GM12878 (cell line): ENCODE results near the gene PPOX. TPM values are rescaled to one million over a fixed set of nuclear protein-coding genes. Genes with fewer than 3 reads are reported as not detected.

ENCODE experiments used
- HCFC1 ChIP-seq: fragments of 150-350 bp; IDR thresholded peaks from 2 replicates; pipeline ENCODE4 v1.6.1; 2014; ENCODE audit warnings: low read length
- PBX3 ChIP-seq: IDR thresholded peaks from 2 replicates; pipeline ENCODE4 v1.6.1; 2011; ENCODE audit warnings: mild to moderate bottlenecking, low read depth, low read length, moderate library complexity; ENCODE audit not compliant: insufficient replicate concordance
- POLR2A ChIP-seq: IDR thresholded peaks from 2 replicates; pipeline ENCODE4 v1.6.1; 2011; ENCODE audit warnings: low read depth, mild to moderate bottlenecking, low read length
- RB1 ChIP-seq: fragments of 450-650 bp; formaldehyde crosslinking; IDR thresholded peaks from 2 replicates; pipeline ENCODE4 v1.6.1; 2017; ENCODE audit warnings: mild to moderate bottlenecking, borderline replicate concordance
- SIN3A ChIP-seq: IDR thresholded peaks from 2 replicates; pipeline ENCODE4 v1.6.1; 2012; ENCODE audit warnings: low read depth, low read length, improper control_type of control experiment
- SMC3 ChIP-seq: IDR thresholded peaks from 2 replicates; pipeline ENCODE4 v1.6.1; 2011; ENCODE audit warnings: low read length, improper control_type of control experiment, borderline replicate concordance
- SPI1 ChIP-seq: IDR thresholded peaks from 2 replicates; pipeline ENCODE4 v1.6.1; 2011; ENCODE audit warnings: low read depth, mild to moderate bottlenecking, low read length, moderate library complexity, borderline replicate concordance; ENCODE audit not compliant: insufficient read depth
- SRF ChIP-seq, 2 experiments: IDR thresholded peaks; 2 replicates each; pipeline ENCODE4 v1.6.1; 2011; ENCODE audit warnings: low read depth in 2 of 2, low read length in 2 of 2, mild to moderate bottlenecking in 1 of 2, moderate library complexity in 1 of 2
- YY1 ChIP-seq: IDR thresholded peaks from 2 replicates; pipeline ENCODE4 v1.6.1; 2011; ENCODE audit warnings: low read depth, mild to moderate bottlenecking, low read length
- ZBED1 ChIP-seq: IDR thresholded peaks from 2 replicates; pipeline ENCODE4 v1.6.1; 2016; ENCODE audit warnings: borderline replicate concordance
- ZBTB4 ChIP-seq: fragments of 450-650 bp; formaldehyde crosslinking; IDR thresholded peaks from 2 replicates; pipeline ENCODE4 v1.4.0; 2022; ENCODE audit warnings: mild to moderate bottlenecking, moderate library complexity
- ZBTB40 ChIP-seq: fragments of 450-650 bp; IDR thresholded peaks from 2 replicates; pipeline ENCODE4 v1.6.1; 2016; ENCODE audit warnings: mild to moderate bottlenecking, moderate library complexity, borderline replicate concordance
- ZNF384 ChIP-seq: IDR thresholded peaks from 2 replicates; pipeline ENCODE4 v1.6.1; 2012; ENCODE audit warnings: low read depth, mild to moderate bottlenecking, low read length, improper control_type of control experiment, borderline replicate concordance
- polyA plus RNA-seq, 11 experiments: library from polyadenylated mRNA; depleted of rRNA in 4 of 11; unstranded in 6 of 11; stranded (reverse) in 5 of 11; fragments of >200 nt; fragmentation: Nextera tagmentation in 4 of 11; fragmentation: Illumina TruSeq in 1 of 11; extraction: Ambion mirVana in 4 of 11; extraction: Trizol in 1 of 11; gene quantifications; 1 replicate in 1 of 11; 2 replicates in 10 of 11; pipeline versions ENCODE4 v1.2.1 to v1.2.3, GENCODE V29; 2011 to 2016; ENCODE audit warnings: inconsistent platforms in 2 of 11, missing spikeins in 2 of 11, low read depth in 1 of 11
- total RNA-seq, 4 experiments: library from RNA; depleted of rRNA in 3 of 4; stranded (reverse); fragments of >200 nt in 3 of 4; fragmentation: Illumina TruSeq in 1 of 4; extraction: Trizol in 1 of 4; gene quantifications; 2 replicates each; pipeline versions ENCODE4 v1.2.1 to v1.2.3, GENCODE V29; 2013 to 2021
- TF ChIP-seq, protein P1 (sequence below): fragments of 450-650 bp; conservative IDR thresholded peaks from 2 replicates; pipeline ENCODE4 v1.6.1; 2017; ENCODE audit warnings: mild to moderate bottlenecking, moderate library complexity

The PPOX gene
- total and polyA plus RNA-seq, 10 of the 15 experiments (the other 5 are each of a cell fraction or from before 2014, with no cell fraction given), result 8.9 to 31.5 (median 20.3) TPM

DNA sequence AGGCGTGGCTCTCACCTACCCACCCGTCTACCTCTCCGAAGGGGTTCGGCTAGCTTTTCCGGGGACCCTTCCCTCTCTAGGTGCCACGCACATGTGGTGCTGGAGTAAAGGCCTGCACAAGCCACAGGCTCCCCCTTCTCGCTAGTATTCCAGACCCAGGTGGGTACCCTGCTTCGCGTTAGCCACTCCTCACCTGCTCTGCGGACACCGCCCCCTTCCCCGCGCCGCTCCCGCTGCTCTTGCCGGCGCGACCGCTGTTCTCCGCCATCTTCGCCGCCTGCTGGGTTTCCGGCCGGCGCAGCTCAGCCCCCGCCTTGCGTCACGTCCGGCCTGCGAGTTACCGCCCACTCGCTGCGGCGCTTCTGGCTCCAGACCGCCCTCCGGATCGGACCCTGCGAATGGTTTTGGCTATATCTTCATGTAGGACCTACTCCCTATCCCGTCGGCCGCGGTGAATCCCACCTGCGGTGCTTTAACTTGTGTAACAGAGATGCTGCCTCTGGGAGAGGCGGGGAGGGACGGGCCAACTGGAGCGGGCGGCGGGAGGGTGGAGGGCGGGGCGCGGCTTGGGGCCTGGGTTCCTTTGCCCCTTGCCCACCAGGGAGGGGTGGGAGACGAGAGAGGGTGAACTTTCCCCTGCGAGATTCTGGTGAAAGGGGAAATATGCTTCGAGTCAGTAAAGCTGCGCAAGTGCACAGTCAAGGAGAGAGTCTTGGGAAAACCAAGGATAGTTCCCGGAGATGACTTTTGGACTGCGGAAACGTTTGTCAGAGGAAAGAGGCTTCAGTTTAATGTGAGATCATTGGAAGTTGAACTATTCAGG lies 48.3 kb upstream of the PPOX start, which contains the start of the genes NIT1 and PFDN2 (continued):
- peak; percentile 50; the same call in 1 of the 2 replicates for TF ChIP-seq RB1
- peak; percentile 44; the same call in 1 of the 2 replicates for TF ChIP-seq HCFC1
- TF ChIP-seq SIN3A, result peak; percentile 75; the same call in 1 of the 2 replicates
- TF ChIP-seq ZBTB4 (CRISPR knock-in tag), result no peak
- TF ChIP-seq ZBTB40, result peak; percentile 86
- TF ChIP-seq YY1, result peak; percentile 98
- TF ChIP-seq, protein P1, sequence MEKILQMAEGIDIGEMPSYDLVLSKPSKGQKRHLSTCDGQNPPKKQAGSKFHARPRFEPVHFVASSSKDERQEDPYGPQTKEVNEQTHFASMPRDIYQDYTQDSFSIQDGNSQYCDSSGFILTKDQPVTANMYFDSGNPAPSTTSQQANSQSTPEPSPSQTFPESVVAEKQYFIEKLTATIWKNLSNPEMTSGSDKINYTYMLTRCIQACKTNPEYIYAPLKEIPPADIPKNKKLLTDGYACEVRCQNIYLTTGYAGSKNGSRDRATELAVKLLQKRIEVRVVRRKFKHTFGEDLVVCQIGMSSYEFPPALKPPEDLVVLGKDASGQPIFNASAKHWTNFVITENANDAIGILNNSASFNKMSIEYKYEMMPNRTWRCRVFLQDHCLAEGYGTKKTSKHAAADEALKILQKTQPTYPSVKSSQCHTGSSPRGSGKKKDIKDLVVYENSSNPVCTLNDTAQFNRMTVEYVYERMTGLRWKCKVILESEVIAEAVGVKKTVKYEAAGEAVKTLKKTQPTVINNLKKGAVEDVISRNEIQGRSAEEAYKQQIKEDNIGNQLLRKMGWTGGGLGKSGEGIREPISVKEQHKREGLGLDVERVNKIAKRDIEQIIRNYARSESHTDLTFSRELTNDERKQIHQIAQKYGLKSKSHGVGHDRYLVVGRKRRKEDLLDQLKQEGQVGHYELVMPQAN, result peak; percentile 89; the same call in 1 of the 2 replicates
- TF ChIP-seq SMC3, result no peak
- TF ChIP-seq ZNF384, result no peak
- no peak for TF ChIP-seq SRF (IDR thresholded peaks at IDR 0.05; ENCODE audit: low read depth in 2 of 2, low read length in 2 of 2)
- no peak for TF ChIP-seq PBX3
- peak; percentile 99 for TF ChIP-seq POLR2A
- TF ChIP-seq SPI1, result no peak
- peak; percentile 34; the same call in 1 of the 2 replicates for TF ChIP-seq ZBED1
